22Rv1 (cell line): ENCODE data around the gene OVOL2.

Experiments
- H3K27ac ChIP-seq: fragments of 450-650 bp; 2 replicates; pipeline ENCODE4 v1.5.1; 2017
- CTCF ChIP-seq: fragments of 450-650 bp; IDR thresholded peaks from 2 replicates; pipeline ENCODE4 v1.5.1; 2017; ENCODE audit warnings: mild to moderate bottlenecking
- ZFX ChIP-seq: fragments of 450-650 bp; IDR thresholded peaks from 2 replicates; pipeline ENCODE4 v1.6.1; 2017; ENCODE audit warnings: antibody characterized with exemption, borderline replicate concordance

The OVOL2 gene

DNA sequence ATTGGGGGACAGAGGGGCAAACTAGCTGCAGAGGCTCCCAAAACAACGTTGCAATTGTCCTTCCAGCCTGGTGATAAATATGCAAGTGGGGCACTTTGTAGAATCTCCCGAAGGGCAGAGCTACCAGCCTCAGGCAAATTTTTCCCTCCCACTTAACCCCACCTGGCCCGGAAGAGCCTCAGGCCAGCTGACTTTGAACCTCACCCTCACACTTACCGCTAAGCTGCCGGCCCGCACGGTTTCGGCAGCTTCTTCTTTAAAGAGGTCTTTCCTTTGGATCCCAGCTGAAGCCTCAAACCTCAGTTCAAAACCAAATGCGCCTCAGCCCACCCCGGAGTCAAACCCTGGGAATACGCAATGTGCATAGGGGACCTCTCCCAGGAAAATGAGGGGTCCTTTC is 2.5 kb downstream of the OVOL2 start:
- H3K27ac ChIP-seq = no peak overlapping the region

DNA sequence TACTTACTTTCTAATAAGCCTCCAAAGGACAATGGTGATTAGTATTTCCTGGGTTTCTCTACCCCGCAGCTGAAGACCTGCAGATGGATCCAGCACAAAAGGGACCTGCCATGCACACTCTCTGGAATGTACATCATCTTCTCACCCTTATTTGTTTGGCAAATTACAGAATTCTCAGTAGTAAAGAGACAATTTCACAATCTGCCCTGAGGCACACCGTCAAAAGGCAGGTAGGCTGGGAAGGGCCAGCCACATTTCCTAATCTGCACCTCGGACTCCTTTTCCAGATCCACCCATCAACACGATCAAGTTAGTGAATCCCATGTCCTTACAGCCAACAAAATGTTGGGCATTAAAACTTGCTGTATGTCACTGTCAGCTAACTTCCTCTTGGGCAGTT is 4.9 kb downstream of the OVOL2 start:
- H3K27ac ChIP-seq = no peak overlapping the region
- no peak for TF ChIP-seq ZFX
- TF ChIP-seq CTCF = no peak

More for the DNA sequence above, 2.5 kb downstream of the OVOL2 start:
- no peak for TF ChIP-seq ZFX
- TF ChIP-seq CTCF = no peak

DNA sequence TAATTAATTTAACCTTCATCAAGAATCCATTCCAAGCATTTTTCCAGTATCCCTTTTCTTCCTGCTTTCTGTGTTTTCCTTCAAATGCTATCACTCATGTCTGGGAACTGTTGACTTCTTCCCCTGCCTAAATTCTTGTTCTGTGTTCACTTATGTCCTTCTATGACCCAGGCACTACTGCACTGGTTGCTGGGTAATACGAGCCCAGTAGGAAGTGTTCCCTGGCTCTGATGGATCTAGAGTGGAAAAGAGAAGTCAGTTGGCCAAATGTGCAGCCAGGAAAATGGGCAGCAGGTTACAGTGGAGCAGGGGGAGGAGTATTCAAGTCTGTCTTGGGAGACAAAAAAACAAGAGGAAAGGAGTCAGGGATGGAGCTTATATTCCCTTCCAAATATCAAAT is 7.1 kb downstream of the OVOL2 start:
- no peak overlapping the region for H3K27ac ChIP-seq
- TF ChIP-seq CTCF (no peak), ZFX (no peak)

GRCh38 chr20:18048176-18048575 is 9.5 kb downstream of the OVOL2 start:
- TF ChIP-seq CTCF (no peak), ZFX (no peak)
- H3K27ac ChIP-seq = no peak overlapping the region

DNA sequence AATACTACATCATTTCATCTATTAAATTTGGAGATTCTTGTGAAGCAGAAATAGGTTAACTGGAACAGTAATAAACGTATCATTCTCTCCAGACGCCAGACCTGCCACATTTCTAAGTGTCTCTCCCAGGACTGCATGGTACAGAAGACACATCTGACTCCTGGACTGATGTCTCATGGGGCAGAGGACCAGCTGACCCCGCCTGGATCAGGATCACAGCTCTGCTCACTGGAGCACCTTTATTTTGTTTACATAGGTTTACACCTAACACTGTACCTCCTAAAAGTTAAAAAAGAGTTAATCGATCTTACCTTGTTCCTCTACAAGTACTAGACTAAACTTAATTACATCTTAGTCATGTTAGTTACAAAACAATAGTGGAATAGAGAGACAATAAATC is 11.2 kb downstream of the OVOL2 start:
- H3K27ac ChIP-seq = no peak overlapping the region
- TF ChIP-seq ZFX (no peak), CTCF (no peak)

- TF ChIP-seq CTCF (no peak), ZFX (no peak)
- H3K27ac ChIP-seq = no peak overlapping the region
Measured at GRCh38 chr20:18042229-18042628, 15.5 kb downstream of the OVOL2 start.

- TF ChIP-seq CTCF (no peak), ZFX (no peak)
- H3K27ac ChIP-seq = no peak overlapping the region
Measured at GRCh38 chr20:18041462-18041861, 16.3 kb downstream of the OVOL2 start.
